Coronary artery (tissue), 2 donors: Measurements from ENCODE around the gene NMT1.

Experiments
- DNase-seq: peaks from one replicate; pipeline ENCODE4 v3.0.0-alpha.2; 2017; ENCODE audit warnings: low spot score
- H3K27ac ChIP-seq, 2 donors: fragments of 200-600 bp; sonication (generic); one replicate each; pipeline ENCODE4 v1.5.1; 2016 to 2019
- H3K4me3 ChIP-seq: fragments of 200-600 bp; sonication (generic); 2 replicates; pipeline ENCODE4 v1.5.1; 2016; ENCODE audit warnings: mild to moderate bottlenecking, moderate library complexity
- CTCF ChIP-seq: fragments of 200-600 bp; sonication (generic); IDR thresholded peaks from one replicate; pipeline ENCODE4 v1.5.1; 2019; ENCODE audit warnings: antibody characterized with exemption

Gene NMT1

DNA sequence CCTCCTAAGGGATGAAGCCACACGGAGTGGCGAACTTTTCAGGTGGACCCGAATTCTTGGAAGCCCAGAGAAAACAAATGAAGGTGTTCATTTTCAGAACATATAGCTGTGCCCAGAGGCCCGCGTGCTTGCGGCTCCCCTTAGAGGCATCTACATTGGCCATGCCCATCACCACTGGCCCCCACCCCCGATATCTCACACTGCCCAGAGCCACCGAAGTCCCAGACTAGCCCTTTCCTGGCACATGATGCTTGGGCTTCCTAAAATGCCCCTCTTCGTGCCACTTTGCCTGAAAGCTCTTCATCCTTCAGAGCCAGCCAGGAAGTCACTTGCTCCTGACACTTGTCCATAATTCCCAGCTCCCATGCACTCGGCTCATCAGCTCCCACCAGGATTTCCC, 85.0 kb downstream of the NMT1 start:
- TF ChIP-seq CTCF, result no peak
- Histone ChIP-seq H3K4me3 (peak overlapping the region; percentile 85), H3K27ac (peak overlapping the region; percentile 96 to 99)
- DNase-seq, result no peak

GRCh38 chr17:45146592-45146889, 85.4 kb downstream of the NMT1 start:
- no peak for DNase-seq
- H3K27ac ChIP-seq, result peak overlapping the region; percentile 96 to 99
- TF ChIP-seq CTCF, result no peak
- peak overlapping the region; percentile 85 for H3K4me3 ChIP-seq

- TF ChIP-seq CTCF, result no peak
- Histone ChIP-seq H3K27ac (peak overlapping the region; percentile 96 to 99), H3K4me3 (peak overlapping the region; percentile 85)
- DNase-seq, result peak; percentile 86
Observed at GRCh38 chr17:45146890-45147580, 85.9 kb downstream of the NMT1 start.

DNA sequence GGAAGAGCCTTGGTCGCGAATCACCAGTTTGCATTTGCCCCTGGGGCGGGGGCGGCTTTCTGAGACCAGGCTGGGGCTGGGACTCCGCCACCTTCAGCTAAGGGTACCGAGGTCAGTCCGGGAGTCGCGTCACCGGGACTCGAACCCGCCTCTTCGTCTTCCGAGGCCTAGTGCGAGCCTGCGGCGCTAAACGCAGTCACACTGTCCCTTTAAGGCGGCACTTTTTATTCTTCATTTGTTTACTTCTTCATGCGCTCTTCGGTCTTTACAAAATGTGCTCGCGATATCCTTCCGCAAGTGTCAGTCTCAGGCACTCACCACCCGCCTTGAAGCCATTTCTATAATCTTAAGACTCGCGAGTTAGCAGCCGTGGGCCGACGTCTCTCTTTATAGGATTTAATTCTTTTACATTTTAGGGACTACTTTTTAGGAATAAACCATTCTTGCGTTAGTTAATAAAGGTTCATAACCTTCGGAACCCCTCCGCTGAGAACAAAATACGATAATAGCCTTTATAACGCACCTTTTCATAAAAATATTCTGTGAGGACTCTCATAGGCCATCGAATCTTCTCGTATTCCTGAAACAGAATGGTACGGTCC, 86.6 kb downstream of the NMT1 start:
- Histone ChIP-seq H3K27ac (peak overlapping the region; percentile 96 to 99), H3K4me3 (peak overlapping the region; percentile 85)
- no peak for TF ChIP-seq CTCF
- peak; percentile 90 for DNase-seq

DNA sequence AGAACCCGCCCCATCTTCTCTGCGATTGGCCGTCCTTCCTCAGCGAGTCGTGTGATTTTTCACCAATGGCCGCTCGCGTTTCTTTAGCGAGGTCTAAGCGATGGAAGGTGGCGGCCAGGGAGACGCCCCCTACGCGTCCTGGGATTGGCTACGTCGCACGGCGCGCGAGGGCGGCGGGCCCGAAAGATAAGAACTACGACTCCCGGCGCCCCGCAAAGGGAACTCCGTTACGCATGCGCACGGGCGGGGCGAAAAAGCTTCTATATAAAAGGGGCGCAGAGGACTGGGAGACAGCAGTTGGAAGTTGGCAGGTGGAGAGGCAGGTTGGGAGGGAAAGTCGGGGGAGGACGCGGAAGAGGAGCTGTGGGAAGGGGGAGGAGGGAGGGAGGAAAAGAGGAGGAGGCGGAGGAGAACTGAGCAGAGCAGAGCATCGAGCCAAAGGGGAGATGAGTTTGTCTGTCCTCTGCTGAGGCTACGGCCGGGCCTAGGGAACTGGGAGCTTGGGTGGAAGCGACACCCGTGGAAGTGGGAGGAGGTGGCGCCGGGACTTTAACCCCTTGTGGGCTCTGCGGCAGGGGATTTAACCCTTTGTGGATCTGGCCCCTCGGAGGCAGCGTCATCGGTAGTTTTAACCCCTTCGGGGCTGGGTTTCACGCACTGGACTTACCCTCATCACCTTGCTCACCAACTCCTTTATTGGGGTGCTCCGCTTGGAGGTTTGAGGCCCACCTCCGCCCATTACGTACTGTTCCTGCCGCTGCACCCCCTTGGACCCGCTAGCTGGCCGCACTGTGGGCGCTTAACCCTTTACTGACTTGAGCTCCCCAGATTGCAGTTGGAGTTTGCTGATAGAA, 87.3 kb downstream of the NMT1 start, which contains the start of gene HEXIM1:
Gene HEXIM1, plus strand, starts transcription at position 293 of the 854 bp plus-strand sequence. CDS start 716 bp downstream, outside the sequence.
- peak; percentile 100 for DNase-seq
- no peak for TF ChIP-seq CTCF
- peak within 1 kb of the TSS; percentile 90 for H3K4me3 ChIP-seq
- peak within 1 kb of the TSS; percentile 96 to 99 for H3K27ac ChIP-seq

GRCh38 chr17:45149037-45149668, 88.0 kb downstream of the NMT1 start:
- Histone ChIP-seq H3K27ac (peak overlapping the region; percentile 93 to 96), H3K4me3 (peak overlapping the region; percentile 90)
- DNase-seq, result peak; percentile 93
- peak; percentile 73 for TF ChIP-seq CTCF
